Dendritic cell treated with granulocyte-macrophage colony-stimulating factor and Interleukin-4, amounts not matched to agents 40 ng/mL and 50 ng/mL, for 4 days (primary cell): Measurements from ENCODE around the gene SPATA31D3.
"Not testable (repeated sequence)": the region's sequence is repeated elsewhere in the genome, so short reads cannot be mapped to it uniquely, and the experiment has no call there.

Experiments
- H3K27ac Mint-ChIP-seq: one replicate; pipeline ENCODE4 v1.8.0; 2022; ENCODE audit warnings: mild to moderate bottlenecking, mixed read lengths
- H3K27me3 Mint-ChIP-seq: one replicate; pipeline ENCODE4 v1.8.0; 2022; ENCODE audit warnings: mild to moderate bottlenecking, mixed read lengths
- H3K36me3 Mint-ChIP-seq: one replicate; pipeline ENCODE4 v1.8.0; 2022; ENCODE audit warnings: low read depth, mixed read lengths
- H3K4me1 Mint-ChIP-seq: one replicate; pipeline ENCODE4 v1.8.0; 2022; ENCODE audit warnings: low read depth, mixed read lengths
- H3K4me3 Mint-ChIP-seq: one replicate; pipeline ENCODE4 v1.8.0; 2022; ENCODE audit warnings: mild to moderate bottlenecking, moderate library complexity, mixed read lengths
- H3K9me3 Mint-ChIP-seq: one replicate; pipeline ENCODE4 v1.8.0; 2022; ENCODE audit warnings: mixed read lengths
- intact Hi-C: fragments of 100-400 bp; cut with micrococcal nuclease; formaldehyde crosslinking; loops from one replicate; pipeline ENCODE4 v1.15.0; 2022

SPATA31D3 gene

DNA sequence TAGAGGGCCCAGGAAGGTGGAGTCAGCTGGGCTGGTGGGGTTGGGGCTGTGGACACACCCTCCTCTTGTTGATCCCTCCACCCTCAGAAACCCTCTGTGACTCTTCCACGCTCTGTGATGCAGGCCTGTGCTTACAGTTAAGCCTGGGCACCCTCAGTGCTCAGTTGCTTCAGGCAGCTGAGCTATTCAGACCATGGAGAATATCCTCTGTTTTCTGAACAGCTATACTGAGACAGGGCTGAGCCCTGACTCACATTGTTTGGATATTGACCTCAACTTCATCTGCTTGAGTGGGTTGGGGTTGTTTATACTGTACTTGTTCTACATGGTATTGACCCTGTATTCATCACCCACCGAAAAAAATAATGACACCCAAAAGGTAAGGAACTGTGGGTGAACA, at the start of gene SPATA31D3:
Gene SPATA31D3 (plus strand): TSS at position 108 of the 400 bp plus-strand sequence. CDS start 86 bp downstream, at position 194.
- H3K4me1 Mint-ChIP-seq, H3K4me3 Mint-ChIP-seq, intact Hi-C loops, H3K36me3 Mint-ChIP-seq, H3K9me3 Mint-ChIP-seq, H3K27ac Mint-ChIP-seq, H3K27me3 Mint-ChIP-seq: not testable (repeated sequence)

DNA sequence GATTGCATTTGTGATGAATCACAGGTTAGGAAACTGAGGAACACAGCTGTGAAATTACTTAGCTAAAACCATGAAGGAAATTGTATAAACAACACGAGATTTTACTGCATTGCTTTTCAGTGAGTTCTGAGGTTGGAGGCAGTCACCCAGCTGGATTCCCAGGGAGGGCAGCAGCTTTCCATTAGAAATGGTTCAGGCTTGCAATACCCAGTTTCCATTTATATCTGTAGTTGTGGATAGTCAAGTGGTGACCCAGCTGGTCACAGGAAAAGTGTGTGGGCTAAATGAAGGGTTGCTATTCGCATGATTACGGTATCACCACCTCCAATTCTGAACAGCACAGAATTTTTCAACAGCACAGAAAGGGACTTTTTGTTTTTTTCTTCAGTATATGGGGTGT, 49.4 kb upstream of the SPATA31D3 start:
- H3K27ac Mint-ChIP-seq, result no peak overlapping the region
- no peaks in the 10 kb centered on the region for H3K36me3 Mint-ChIP-seq
- intact Hi-C loops, result no loop called here
- peaks cover 14% of the 10 kb centered on the region for H3K9me3 Mint-ChIP-seq
- H3K4me3 Mint-ChIP-seq, result no peak overlapping the region
- H3K4me1 Mint-ChIP-seq, result no peaks in the 10 kb centered on the region
- no peaks in the 10 kb centered on the region for H3K27me3 Mint-ChIP-seq

DNA sequence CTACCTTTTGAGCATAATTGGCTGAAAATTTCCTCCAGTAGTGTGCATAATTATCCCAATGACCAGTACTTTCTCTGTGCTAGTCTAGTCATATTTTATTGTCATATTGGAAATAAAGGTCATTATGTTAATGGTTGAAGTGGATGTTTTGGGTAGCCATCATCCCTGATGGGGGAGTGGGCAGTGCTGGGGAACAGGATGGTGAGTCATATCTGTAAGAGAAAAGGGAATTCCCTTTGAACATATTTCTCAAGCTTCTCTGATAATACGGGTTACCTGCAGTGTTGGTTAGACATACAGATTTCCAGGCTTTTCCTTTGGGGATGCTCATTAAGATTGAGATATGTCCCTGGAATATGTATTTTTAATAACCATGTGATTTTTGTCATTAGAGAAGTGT, 48.4 kb upstream of the SPATA31D3 start:
- Mint-ChIP-seq H3K27me3 (no peaks in the 10 kb centered on the region), H3K36me3 (no peaks in the 10 kb centered on the region), H3K4me3 (no peak overlapping the region), H3K27ac (no peak overlapping the region), H3K4me1 (no peaks in the 10 kb centered on the region), H3K9me3 (peaks cover 14% of the 10 kb centered on the region)
- intact Hi-C loops, result no loop called here

DNA sequence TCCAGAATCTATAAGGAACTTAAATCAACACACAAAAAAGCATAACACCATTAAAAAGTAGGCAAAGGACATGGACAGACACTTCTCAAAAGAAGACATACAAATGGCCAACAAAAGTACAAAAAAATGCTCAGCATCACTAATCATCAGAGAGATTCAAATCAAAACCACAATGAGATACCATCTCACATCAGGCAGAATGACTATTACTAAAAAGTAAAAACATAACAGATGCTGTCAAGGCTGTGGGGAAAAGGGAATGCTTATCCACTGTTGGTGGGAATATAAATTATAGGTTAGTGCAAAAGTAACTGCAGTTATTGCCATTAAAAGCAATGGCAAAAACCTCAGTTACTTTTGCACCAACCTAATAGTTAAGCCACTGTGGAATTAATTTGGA, 47.2 kb upstream of the SPATA31D3 start:
- Mint-ChIP-seq H3K36me3 (no peaks in the 10 kb centered on the region), H3K27me3 (no peaks in the 10 kb centered on the region), H3K27ac (no peak overlapping the region), H3K9me3 (peaks cover 14% of the 10 kb centered on the region), H3K4me3 (no peak overlapping the region), H3K4me1 (no peaks in the 10 kb centered on the region)
- intact Hi-C loops, result no loop called here

DNA sequence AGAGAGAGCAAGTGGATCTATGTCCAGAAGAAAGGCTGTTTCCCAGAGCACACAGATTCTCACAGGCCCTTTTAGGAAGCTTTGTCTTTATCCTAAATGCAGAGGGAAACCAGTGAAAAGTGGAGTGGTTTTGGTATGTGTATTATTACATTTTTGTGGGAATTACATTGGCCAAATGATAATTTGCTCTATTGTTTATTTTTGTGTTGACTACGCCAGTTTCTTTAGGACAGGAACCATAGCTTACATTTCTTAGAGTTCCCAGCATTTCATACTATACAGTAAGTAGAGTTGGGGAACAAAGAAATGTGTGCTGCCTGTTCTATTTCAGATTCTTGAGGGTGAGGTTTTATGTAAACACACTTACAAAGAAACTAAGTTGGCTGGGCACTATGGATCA, 44.4 kb upstream of the SPATA31D3 start:
- Mint-ChIP-seq H3K27ac (no peak overlapping the region), H3K4me3 (no peak overlapping the region), H3K4me1 (no peaks in the 10 kb centered on the region), H3K9me3 (peaks cover 14% of the 10 kb centered on the region), H3K27me3 (no peaks in the 10 kb centered on the region), H3K36me3 (no peaks in the 10 kb centered on the region)
- intact Hi-C loops, result no loop called here

DNA sequence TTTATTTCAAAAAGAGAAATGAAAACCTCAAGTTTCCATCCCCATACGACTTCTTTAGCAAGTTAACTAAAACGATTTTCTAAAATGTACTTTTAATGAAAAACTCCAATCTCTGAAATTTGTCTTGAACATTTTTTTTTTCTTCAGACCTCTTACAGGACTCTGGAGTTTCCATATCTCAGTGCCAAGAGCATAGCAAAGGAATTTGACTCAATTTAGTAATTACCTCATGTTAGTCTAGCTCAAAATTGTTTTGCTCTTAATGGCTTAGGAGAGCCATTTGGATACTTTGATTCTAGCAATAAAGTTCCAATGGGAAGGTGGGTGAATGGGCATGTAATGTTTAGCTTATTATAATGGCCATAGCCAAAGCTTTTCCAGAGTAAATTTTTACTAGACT, 41.1 kb upstream of the SPATA31D3 start:
- Mint-ChIP-seq H3K36me3 (no peaks in the 10 kb centered on the region), H3K9me3 (peaks cover 9% of the 10 kb centered on the region), H3K4me1 (no peaks in the 10 kb centered on the region), H3K4me3 (no peak overlapping the region), H3K27ac (no peak overlapping the region), H3K27me3 (no peaks in the 10 kb centered on the region)
- intact Hi-C loops, result no loop called here

DNA sequence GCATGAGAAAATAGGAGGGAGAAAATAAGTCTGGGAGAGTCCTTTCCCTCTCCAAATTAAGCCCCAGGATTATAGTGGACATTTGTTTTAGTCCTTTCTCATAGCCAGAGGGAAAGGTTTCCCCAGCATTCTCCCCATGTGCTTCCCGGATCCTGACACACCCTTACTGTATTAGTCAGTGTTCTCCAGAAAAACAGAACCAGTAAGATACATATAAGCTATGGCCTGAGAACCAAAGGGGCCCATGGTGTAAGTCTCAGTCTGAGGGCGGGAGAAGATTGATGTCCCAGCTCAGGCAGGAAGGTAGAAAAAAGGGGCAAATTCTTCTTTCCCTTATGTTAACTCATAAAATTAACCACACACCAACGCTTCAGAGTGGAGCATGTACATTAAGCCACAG, 40.7 kb upstream of the SPATA31D3 start:
- Mint-ChIP-seq H3K36me3 (no peaks in the 10 kb centered on the region), H3K27ac (no peak overlapping the region), H3K27me3 (no peaks in the 10 kb centered on the region), H3K4me3 (no peak overlapping the region), H3K4me1 (no peaks in the 10 kb centered on the region), H3K9me3 (peaks cover 9% of the 10 kb centered on the region)
- intact Hi-C loops, result no loop called here

DNA sequence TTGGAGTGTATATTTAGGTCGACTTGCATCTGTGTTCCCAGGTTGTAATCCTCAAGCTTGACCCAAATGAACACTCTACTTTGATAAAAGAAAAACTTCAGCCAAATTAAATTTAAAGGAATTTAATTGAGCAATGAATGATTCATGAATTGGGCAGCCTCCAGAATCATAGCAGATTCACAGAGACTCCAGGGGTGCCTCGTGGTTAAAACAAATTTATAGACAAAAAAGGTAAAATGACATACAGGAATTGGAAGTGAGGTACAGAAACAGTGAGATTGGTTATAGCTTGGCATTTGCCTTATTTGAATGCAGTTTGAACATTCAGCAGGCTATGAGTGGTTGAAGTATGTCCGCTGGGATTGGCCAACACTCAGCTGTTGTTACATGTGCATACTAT, 36.6 kb upstream of the SPATA31D3 start:
- intact Hi-C loops, result no loop called here
- H3K4me3 Mint-ChIP-seq, result no peak overlapping the region
- H3K4me1 Mint-ChIP-seq, result no peaks in the 10 kb centered on the region
- H3K27ac Mint-ChIP-seq, result no peak overlapping the region
- peaks cover 9% of the 10 kb centered on the region for H3K9me3 Mint-ChIP-seq
- H3K27me3 Mint-ChIP-seq, result no peaks in the 10 kb centered on the region
- H3K36me3 Mint-ChIP-seq, result no peaks in the 10 kb centered on the region

DNA sequence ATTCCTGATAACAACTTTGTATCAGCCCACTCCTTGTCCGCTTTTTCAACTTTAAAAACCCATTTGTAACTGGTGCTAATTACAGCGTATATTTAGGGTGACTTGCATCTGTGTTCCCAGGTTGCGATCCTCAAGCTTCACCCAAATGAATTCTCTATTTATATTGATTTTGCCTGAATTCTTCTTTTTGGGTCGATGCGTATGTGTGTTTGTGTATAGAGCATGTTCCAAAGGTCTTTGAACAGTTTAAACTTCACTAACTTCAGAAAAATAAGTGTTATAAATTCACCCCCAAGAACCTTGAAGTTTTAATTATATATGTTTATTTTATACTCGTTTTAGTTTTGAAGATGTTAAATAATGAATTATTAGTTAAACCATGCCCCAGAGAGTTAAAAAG, 31.2 kb upstream of the SPATA31D3 start:
- peaks cover 22% of the 10 kb centered on the region for H3K9me3 Mint-ChIP-seq
- H3K27ac Mint-ChIP-seq, result no peak overlapping the region
- H3K27me3 Mint-ChIP-seq, result no peaks in the 10 kb centered on the region
- no peaks in the 10 kb centered on the region for H3K36me3 Mint-ChIP-seq
- no peak overlapping the region for H3K4me3 Mint-ChIP-seq
- H3K4me1 Mint-ChIP-seq, result no peaks in the 10 kb centered on the region
- intact Hi-C loops, result no loop called here

DNA sequence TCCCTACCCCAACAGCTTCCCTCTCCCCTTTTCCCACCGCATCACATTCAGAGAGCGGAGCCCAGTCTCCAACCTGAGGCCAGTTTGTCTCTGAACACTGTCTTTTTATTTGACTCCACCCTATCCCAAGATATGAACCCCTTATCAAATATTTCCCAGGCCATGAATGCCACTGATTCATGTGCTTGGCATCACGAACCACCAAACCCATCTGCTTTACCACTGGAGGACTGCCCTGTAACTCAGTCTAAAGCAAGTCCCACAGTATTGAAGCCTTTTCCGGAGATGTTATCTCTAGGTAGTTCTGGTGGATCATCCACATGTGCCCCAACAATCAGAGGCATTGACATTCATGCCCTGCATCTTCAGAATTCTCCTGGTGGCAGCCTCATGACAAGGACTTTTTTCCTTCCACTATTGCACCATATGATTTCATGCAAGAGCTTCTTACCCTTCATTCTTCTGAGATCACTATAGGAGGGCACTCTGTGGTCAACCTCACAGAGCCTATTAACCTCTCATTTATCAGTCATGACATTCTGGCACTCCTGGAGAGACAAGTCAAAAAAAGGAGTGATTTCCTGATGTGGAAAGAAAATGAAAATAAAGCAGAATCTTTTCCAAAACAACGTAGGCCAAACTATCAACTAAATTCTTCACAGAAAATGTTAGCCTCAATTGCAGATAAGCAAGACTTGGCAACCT, 27.3 kb upstream of the SPATA31D3 start:
- no peaks in the 10 kb centered on the region for H3K36me3 Mint-ChIP-seq
- no peaks in the 10 kb centered on the region for H3K4me1 Mint-ChIP-seq
- H3K27me3 Mint-ChIP-seq, result no peaks in the 10 kb centered on the region
- H3K4me3 Mint-ChIP-seq, result no peak overlapping the region
- peaks cover 22% of the 10 kb centered on the region for H3K9me3 Mint-ChIP-seq
- intact Hi-C loops, result no loop called here
- no peak overlapping the region for H3K27ac Mint-ChIP-seq

DNA sequence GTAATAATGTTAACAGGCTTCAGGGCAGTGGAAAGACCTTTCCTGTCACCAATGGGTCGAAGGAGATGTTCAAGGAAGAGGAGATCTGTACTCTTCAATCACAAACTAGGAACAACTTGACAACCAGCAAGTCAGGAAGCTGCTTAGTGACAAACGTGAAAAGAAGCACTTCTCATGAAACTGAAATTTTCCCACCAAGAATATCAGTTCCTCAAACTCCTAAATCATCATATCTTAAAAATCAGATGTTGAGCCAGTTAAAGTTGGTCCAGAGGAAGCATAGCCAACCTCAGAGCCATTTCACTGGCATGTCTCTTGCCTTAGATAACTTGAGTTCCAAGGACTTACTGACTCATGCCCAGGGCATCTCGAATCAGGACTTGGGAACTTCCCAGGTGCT, 24.8 kb upstream of the SPATA31D3 start:
- H3K4me3 Mint-ChIP-seq, H3K4me1 Mint-ChIP-seq, H3K27me3 Mint-ChIP-seq, intact Hi-C loops, H3K27ac Mint-ChIP-seq, H3K36me3 Mint-ChIP-seq: not testable (repeated sequence)
- peaks cover 22% of the 10 kb centered on the region for H3K9me3 Mint-ChIP-seq

DNA sequence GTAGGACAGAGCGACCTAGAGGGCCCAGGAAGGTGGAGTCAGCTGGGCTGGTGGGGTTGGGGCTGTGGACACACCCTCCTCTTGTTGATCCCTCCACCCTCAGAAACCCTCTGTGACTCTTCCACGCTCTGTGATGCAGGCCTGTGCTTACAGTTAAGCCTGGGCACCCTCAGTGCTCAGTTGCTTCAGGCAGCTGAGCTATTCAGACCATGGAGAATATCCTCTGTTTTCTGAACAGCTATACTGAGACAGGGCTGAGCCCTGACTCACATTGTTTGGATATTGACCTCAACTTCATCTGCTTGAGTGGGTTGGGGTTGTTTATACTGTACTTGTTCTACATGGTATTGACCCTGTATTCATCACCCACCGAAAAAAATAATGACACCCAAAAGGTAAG, 15.0 kb upstream of the SPATA31D3 start, which contains the start of gene SPATA31D4:
Gene SPATA31D4 (plus strand): TSS at position 124 of the 400 bp plus-strand sequence. CDS start 86 bp downstream, at position 210.
- intact Hi-C loops, H3K27me3 Mint-ChIP-seq, H3K4me1 Mint-ChIP-seq, H3K9me3 Mint-ChIP-seq, H3K36me3 Mint-ChIP-seq, H3K27ac Mint-ChIP-seq, H3K4me3 Mint-ChIP-seq: not testable (repeated sequence)

DNA sequence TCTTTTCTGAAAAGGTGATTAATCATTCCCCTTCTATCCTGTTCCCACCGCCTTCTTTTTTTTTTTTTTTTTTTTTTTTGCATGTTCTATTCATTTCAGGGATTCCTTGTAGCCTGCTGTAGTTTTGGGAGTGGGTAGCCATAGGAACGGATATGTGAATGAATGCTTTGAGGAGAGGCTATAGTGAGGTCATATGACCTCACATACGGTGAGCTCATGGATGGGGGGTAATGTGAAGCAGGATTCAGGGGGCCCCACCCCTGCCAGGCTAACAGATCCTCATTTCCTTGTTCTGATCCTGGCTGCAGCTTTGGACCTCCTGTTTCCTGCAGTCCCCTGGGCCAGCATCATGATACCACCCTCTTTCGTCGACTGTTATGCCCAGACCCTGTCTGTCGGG, 13.2 kb upstream of the SPATA31D3 start:
- H3K4me1 Mint-ChIP-seq, H3K27me3 Mint-ChIP-seq, H3K36me3 Mint-ChIP-seq, H3K4me3 Mint-ChIP-seq, H3K9me3 Mint-ChIP-seq, intact Hi-C loops, H3K27ac Mint-ChIP-seq: not testable (repeated sequence)

DNA sequence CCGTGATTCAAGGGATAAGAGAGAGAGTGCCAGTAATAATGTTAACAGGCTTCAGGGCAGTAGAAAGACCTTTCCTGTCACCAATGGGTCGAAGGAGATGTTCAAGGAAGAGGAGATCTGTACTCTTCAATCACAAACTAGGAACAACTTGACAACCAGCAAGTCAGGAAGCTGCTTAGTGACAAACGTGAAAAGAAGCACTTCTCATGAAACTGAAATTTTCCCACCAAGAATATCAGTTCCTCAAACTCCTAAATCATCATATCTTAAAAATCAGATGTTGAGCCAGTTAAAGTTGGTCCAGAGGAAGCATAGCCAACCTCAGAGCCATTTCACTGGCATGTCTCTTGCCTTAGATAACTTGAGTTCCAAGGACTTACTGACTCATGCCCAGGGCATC, 9.8 kb upstream of the SPATA31D3 start:
- H3K4me1 Mint-ChIP-seq, H3K9me3 Mint-ChIP-seq, H3K36me3 Mint-ChIP-seq, intact Hi-C loops, H3K4me3 Mint-ChIP-seq, H3K27ac Mint-ChIP-seq, H3K27me3 Mint-ChIP-seq: not testable (repeated sequence)

DNA sequence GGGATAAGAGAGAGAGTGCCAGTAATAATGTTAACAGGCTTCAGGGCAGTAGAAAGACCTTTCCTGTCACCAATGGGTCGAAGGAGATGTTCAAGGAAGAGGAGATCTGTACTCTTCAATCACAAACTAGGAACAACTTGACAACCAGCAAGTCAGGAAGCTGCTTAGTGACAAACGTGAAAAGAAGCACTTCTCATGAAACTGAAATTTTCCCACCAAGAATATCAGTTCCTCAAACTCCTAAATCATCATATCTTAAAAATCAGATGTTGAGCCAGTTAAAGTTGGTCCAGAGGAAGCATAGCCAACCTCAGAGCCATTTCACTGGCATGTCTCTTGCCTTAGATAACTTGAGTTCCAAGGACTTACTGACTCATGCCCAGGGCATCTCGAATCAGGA, 5.3 kb downstream of the SPATA31D3 start:
- intact Hi-C loops, H3K27me3 Mint-ChIP-seq, H3K36me3 Mint-ChIP-seq, H3K27ac Mint-ChIP-seq, H3K4me3 Mint-ChIP-seq, H3K4me1 Mint-ChIP-seq: not testable (repeated sequence)
- peaks cover 27% of the 10 kb centered on the region for H3K9me3 Mint-ChIP-seq
